Small intestine (tissue), 7 donors: ENCODE results near the gene CCNI2. TPM values are rescaled to one million over a fixed set of nuclear protein-coding genes. Genes with fewer than 3 reads are reported as not detected.

Source experiments
- DNase-seq, 2 donors: peaks; one replicate each; pipeline versions ENCODE4 v3.0.0 to v3.0.0-alpha.2; 2013
- FAIRE-seq: peaks from 2 replicates; lab custom pipeline; 2012; peaks lifted over from hg19 to GRCh38; lab: Jason Lieb, UNC
- H3K27ac ChIP-seq, 3 donors: one replicate each; pipeline ENCODE4 v1.5.1; 2013; ENCODE audit warnings: low read length in 2 of 3, mild to moderate bottlenecking in 2 of 3, control low read depth in 1 of 3, inconsistent platforms in 1 of 3, low read depth in 1 of 3, moderate library complexity in 1 of 3
- H3K27me3 ChIP-seq, 3 donors: one replicate each; pipeline ENCODE4 v1.6.1; 2013; ENCODE audit warnings: low read length in 3 of 3, inconsistent platforms in 1 of 3; ENCODE audit not compliant: control insufficient read depth in 3 of 3, insufficient read depth in 3 of 3
- H3K36me3 ChIP-seq, 3 donors: one replicate each; pipeline ENCODE4 v1.6.1; 2013; ENCODE audit warnings: low read length in 3 of 3, inconsistent platforms in 1 of 3, low read depth in 1 of 3, mild to moderate bottlenecking in 1 of 3, moderate library complexity in 1 of 3; ENCODE audit not compliant: control insufficient read depth in 3 of 3, insufficient read depth in 2 of 3
- H3K4me1 ChIP-seq, 3 donors: one replicate each; pipeline ENCODE4 v1.6.1; 2013; ENCODE audit warnings: low read length in 2 of 3, inconsistent platforms in 1 of 3, low read depth in 1 of 3, mild to moderate bottlenecking in 1 of 3, moderate library complexity in 1 of 3; ENCODE audit not compliant: control insufficient read depth in 3 of 3, insufficient read depth in 2 of 3
- H3K4me3 ChIP-seq, 3 donors: one replicate each; pipeline ENCODE4 v1.5.1; 2013; ENCODE audit warnings: low read length in 3 of 3, control low read depth in 1 of 3, inconsistent platforms in 1 of 3, low read depth in 1 of 3, mild to moderate bottlenecking in 1 of 3, moderate library complexity in 1 of 3
- H3K9me3 ChIP-seq, 2 donors: one replicate each; pipeline ENCODE4 v1.6.1; 2013; ENCODE audit warnings: low read depth in 1 of 2, low read length in 1 of 2; ENCODE audit not compliant: control insufficient read depth in 2 of 2, insufficient read depth in 1 of 2
- WGBS, 3 donors: extraction: QIAGEN DNeasy Blood & Tissue Kit; methylation state at CpG; one replicate each; pipeline ENCODE4 v1.1.7; 2013; 5-methylcytosine and 5-hydroxymethylcytosine counted together
- polyA plus RNA-seq, 4 donors: library from polyadenylated mRNA; stranded (reverse) in 3 of 4; unstranded in 1 of 4; fragments of 200-250 nt in 3 of 4; fragments of 120-200 nt in 1 of 4; gene quantifications; one replicate each; pipeline versions ENCODE4 v1.2.1 to v1.2.3, GENCODE V29; 2013
- donor health status: healthy with polysubstance abuse.
- donor health status: control.
- donor health status: control.
- donor health status: Bipolar disorder and iron deficiency.
- donor health status: healthy.

CCNI2 gene
- polyA plus RNA-seq, 4 donors = 1.6 to 8.2 (median 5.0) TPM

- Histone ChIP-seq H3K27ac (no peak overlapping the region), H3K4me1 (no peaks in the 10 kb centered on the region), H3K9me3 (no peaks in the 10 kb centered on the region), H3K4me3 (no peak overlapping the region), H3K36me3 (no peaks in the 10 kb centered on the region), H3K27me3 (no peaks in the 10 kb centered on the region)
- DNase-seq = no peak
- no peak for FAIRE-seq
- WGBS, 3 donors = 89 to 96% (median 93%) methylated on average over 4 of the region's 4 CpGs
Measured at GRCh38 chr5:132785864-132786263, 38.6 kb downstream of the CCNI2 start.

GRCh38 chr5:132787076-132787475 lies 39.9 kb downstream of the CCNI2 start:
- no peak overlapping the region for H3K27ac ChIP-seq
- H3K9me3 ChIP-seq = no peaks in the 10 kb centered on the region
- DNase-seq (no peak), FAIRE-seq (no peak)
- 94 to 100% (median 95%) methylated on average over 1 of the region's 1 CpG for WGBS, 3 donors
- no peaks in the 10 kb centered on the region for H3K36me3 ChIP-seq
- no peaks in the 10 kb centered on the region for H3K4me1 ChIP-seq
- no peak overlapping the region for H3K4me3 ChIP-seq
- H3K27me3 ChIP-seq = no peaks in the 10 kb centered on the region

GRCh38 chr5:132788508-132788907 lies 41.3 kb downstream of the CCNI2 start:
- FAIRE-seq (no peak), DNase-seq (no peak)
- Histone ChIP-seq H3K4me3 (no peak overlapping the region), H3K27me3 (no peaks in the 10 kb centered on the region), H3K4me1 (no peaks in the 10 kb centered on the region), H3K36me3 (no peaks in the 10 kb centered on the region), H3K9me3 (no peaks in the 10 kb centered on the region), H3K27ac (no peak overlapping the region)
- WGBS, 3 donors = 82 to 95% (median 90%) methylated on average over 1 of the region's 1 CpG

- Histone ChIP-seq H3K4me3 (no peak overlapping the region), H3K36me3 (no peaks in the 10 kb centered on the region), H3K9me3 (no peaks in the 10 kb centered on the region), H3K27me3 (no peaks in the 10 kb centered on the region), H3K4me1 (no peaks in the 10 kb centered on the region), H3K27ac (no peak overlapping the region)
- no peak for DNase-seq
- 84 to 91% (median 88%) methylated on average over 8 of the region's 8 CpGs for WGBS, 3 donors
- no peak for FAIRE-seq
Measured at GRCh38 chr5:132788990-132789886, 42.0 kb downstream of the CCNI2 start.

- DNase-seq (no peak), FAIRE-seq (no peak)
- Histone ChIP-seq H3K9me3 (no peaks in the 10 kb centered on the region), H3K4me3 (no peak overlapping the region), H3K27ac (no peak overlapping the region), H3K27me3 (no peaks in the 10 kb centered on the region), H3K4me1 (no peaks in the 10 kb centered on the region), H3K36me3 (no peaks in the 10 kb centered on the region)
- 66 to 77% (median 67%) methylated on average over 2 of the region's 2 CpGs for WGBS, 3 donors
Measured at GRCh38 chr5:132790201-132790865, 43.1 kb downstream of the CCNI2 start.

- H3K4me1 ChIP-seq = no peaks in the 10 kb centered on the region
- no peak overlapping the region for H3K4me3 ChIP-seq
- 96 to 98% (median 97%) methylated on average over 3 of the region's 3 CpGs for WGBS, 3 donors
- no peaks in the 10 kb centered on the region for H3K9me3 ChIP-seq
- no peak overlapping the region for H3K27ac ChIP-seq
- FAIRE-seq (no peak), DNase-seq (no peak)
- no peaks in the 10 kb centered on the region for H3K27me3 ChIP-seq
- H3K36me3 ChIP-seq = no peaks in the 10 kb centered on the region
Measured at GRCh38 chr5:132791026-132791425, 43.8 kb downstream of the CCNI2 start.

- H3K4me3 ChIP-seq = no peak overlapping the region
- peaks cover 0 to 4% of the 10 kb centered on the region in 2 donors for H3K9me3 ChIP-seq
- 67 to 91% (median 88%) methylated on average over 2 of the region's 2 CpGs for WGBS, 3 donors
- no peaks in the 10 kb centered on the region for H3K4me1 ChIP-seq
- no peak for FAIRE-seq
- DNase-seq = no peak
- no peaks in the 10 kb centered on the region for H3K27me3 ChIP-seq
- H3K36me3 ChIP-seq = no peaks in the 10 kb centered on the region
- no peak overlapping the region for H3K27ac ChIP-seq
Measured at GRCh38 chr5:132797651-132798050, 50.4 kb downstream of the CCNI2 start.

- 67 to 82% (median 78%) methylated on average over 2 of the region's 2 CpGs for WGBS, 3 donors
- Histone ChIP-seq H3K27ac (no peak overlapping the region), H3K27me3 (no peaks in the 10 kb centered on the region)
Measured at GRCh38 chr5:132799392-132799791, 52.2 kb downstream of the CCNI2 start.

More at GRCh38 chr5:132799392-132799791, 52.2 kb downstream of the CCNI2 start:
- H3K9me3 ChIP-seq = peaks cover 0 to 7% of the 10 kb centered on the region in 2 donors
- no peaks in the 10 kb centered on the region for H3K36me3 ChIP-seq
- H3K4me3 ChIP-seq = no peak overlapping the region
- FAIRE-seq = no peak
- DNase-seq = no peak
- no peaks in the 10 kb centered on the region for H3K4me1 ChIP-seq
